AG09309 (cell line): Measurements from ENCODE around the gene POLR3K.
"Not testable (repeated sequence)": the region's sequence is repeated elsewhere in the genome, so short reads cannot be mapped to it uniquely, and the experiment has no call there.

Experiments
- DNase-seq: peaks from one replicate; pipeline ENCODE4 v3.0.0-alpha.2; 2010; ENCODE audit warnings: low read depth
- H3K4me3 ChIP-seq: 2 replicates; pipeline ENCODE4 v1.5.1; 2011; ENCODE audit warnings: mild to moderate bottlenecking, low read depth, low read length, moderate library complexity; ENCODE audit not compliant: control insufficient read depth
- CTCF ChIP-seq: IDR thresholded peaks from 2 replicates; pipeline ENCODE4 v1.5.1; 2011; ENCODE audit warnings: mild to moderate bottlenecking, low read depth, low read length, inconsistent platforms; ENCODE audit not compliant: insufficient read depth, control insufficient read depth; ENCODE audit errors: missing control alignments

The POLR3K gene

GRCh38 chr16:37511-37910, 15.9 kb downstream of the POLR3K start:
- no peak overlapping the region for H3K4me3 ChIP-seq
- DNase-seq = no peak
- no peak for TF ChIP-seq CTCF

- H3K4me3 ChIP-seq = no peak overlapping the region
- no peak for DNase-seq
- TF ChIP-seq CTCF = no peak
Measured at GRCh38 chr16:36336-36984, 16.9 kb downstream of the POLR3K start.

GRCh38 chr16:35678-36305, 17.6 kb downstream of the POLR3K start:
- H3K4me3 ChIP-seq = no peak overlapping the region
- DNase-seq = no peak
- TF ChIP-seq CTCF = no peak

- no peak overlapping the region for H3K4me3 ChIP-seq
- DNase-seq = no peak
- TF ChIP-seq CTCF = no peak
Measured at GRCh38 chr16:35011-35677, 18.3 kb downstream of the POLR3K start.

- no peak for TF ChIP-seq CTCF
- no peak for DNase-seq
- H3K4me3 ChIP-seq = no peak overlapping the region
Measured at GRCh38 chr16:34648-34987, 18.8 kb downstream of the POLR3K start.

GRCh38 chr16:33877-34647, 19.3 kb downstream of the POLR3K start:
- DNase-seq = no peak
- no peak for TF ChIP-seq CTCF
- no peak overlapping the region for H3K4me3 ChIP-seq

- not testable (repeated sequence) for DNase-seq, H3K4me3 ChIP-seq
Measured at GRCh38 chr16:33154-33876, 20.1 kb downstream of the POLR3K start.

GRCh38 chr16:30627-31026, 22.8 kb downstream of the POLR3K start:
- not testable (repeated sequence) for H3K4me3 ChIP-seq, DNase-seq

- not testable (repeated sequence) for DNase-seq, H3K4me3 ChIP-seq
Measured at GRCh38 chr16:25926-26348, 27.5 kb downstream of the POLR3K start.
